Neural progenitor cell (in vitro differentiated cells): ENCODE results near the gene RBM8A.

Experiments
- EZH2 ChIP-seq: fragments of 200-600 bp; sonication (generic); IDR thresholded peaks from 2 replicates; pipeline ENCODE4 v1.6.1; 2017; ENCODE audit warnings: antibody characterized with exemption, mild to moderate bottlenecking, moderate library complexity
- TF ChIP-seq, protein P1 (sequence below): fragments of 200-600 bp; sonication (generic); IDR thresholded peaks from 2 replicates; pipeline ENCODE4 v1.5.1; 2017; ENCODE audit warnings: antibody characterized with exemption, mild to moderate bottlenecking

DNA sequence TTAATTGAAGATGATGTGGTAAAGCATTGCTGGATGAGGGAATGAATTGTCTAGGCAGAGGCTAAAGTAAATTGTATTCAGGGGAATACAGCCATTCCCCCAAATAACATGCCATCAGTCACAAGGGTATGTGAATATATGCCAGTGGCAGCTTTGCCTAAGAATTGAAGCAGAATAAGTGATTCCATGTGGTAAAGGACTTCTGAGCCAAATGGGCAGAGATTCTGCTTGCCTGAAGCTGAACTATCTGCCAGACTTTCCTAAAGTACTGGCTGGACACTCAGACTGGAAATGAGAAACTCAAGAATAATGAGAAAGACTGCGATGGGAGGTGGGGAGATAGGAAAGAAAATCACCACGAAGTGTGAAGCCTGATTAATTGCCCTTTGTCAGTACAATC lies 28.2 kb upstream of the RBM8A start:
- TF ChIP-seq, protein P1, sequence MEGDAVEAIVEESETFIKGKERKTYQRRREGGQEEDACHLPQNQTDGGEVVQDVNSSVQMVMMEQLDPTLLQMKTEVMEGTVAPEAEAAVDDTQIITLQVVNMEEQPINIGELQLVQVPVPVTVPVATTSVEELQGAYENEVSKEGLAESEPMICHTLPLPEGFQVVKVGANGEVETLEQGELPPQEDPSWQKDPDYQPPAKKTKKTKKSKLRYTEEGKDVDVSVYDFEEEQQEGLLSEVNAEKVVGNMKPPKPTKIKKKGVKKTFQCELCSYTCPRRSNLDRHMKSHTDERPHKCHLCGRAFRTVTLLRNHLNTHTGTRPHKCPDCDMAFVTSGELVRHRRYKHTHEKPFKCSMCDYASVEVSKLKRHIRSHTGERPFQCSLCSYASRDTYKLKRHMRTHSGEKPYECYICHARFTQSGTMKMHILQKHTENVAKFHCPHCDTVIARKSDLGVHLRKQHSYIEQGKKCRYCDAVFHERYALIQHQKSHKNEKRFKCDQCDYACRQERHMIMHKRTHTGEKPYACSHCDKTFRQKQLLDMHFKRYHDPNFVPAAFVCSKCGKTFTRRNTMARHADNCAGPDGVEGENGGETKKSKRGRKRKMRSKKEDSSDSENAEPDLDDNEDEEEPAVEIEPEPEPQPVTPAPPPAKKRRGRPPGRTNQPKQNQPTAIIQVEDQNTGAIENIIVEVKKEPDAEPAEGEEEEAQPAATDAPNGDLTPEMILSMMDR, result no peak
- TF ChIP-seq EZH2, result no peak
